Uterus (tissue), 4 donors: ENCODE measurements around the gene F2RL3. TPM values are rescaled to one million over a fixed set of nuclear protein-coding genes. Genes with fewer than 3 reads are reported as not detected.

Experiments
- DNase-seq, 2 donors: peaks; one replicate each; pipeline ENCODE4 v3.0.0-alpha.2; 2019 to 2020
- H3K27ac ChIP-seq, 2 donors: fragments of 200-600 bp; sonication (generic); 1 replicate in 1 of 2; 2 replicates in 1 of 2; pipeline ENCODE4 v1.5.1; 2016 to 2018
- H3K27me3 ChIP-seq, 2 donors: fragments of 200-600 bp; sonication (generic); one replicate each; pipeline ENCODE4 v1.5.1; 2018 to 2019; ENCODE audit warnings: control low read depth in 1 of 2
- H3K36me3 ChIP-seq, 2 donors: fragments of 200-600 bp; sonication (generic); one replicate each; pipeline ENCODE4 v1.5.1; 2019; ENCODE audit warnings: control low read depth in 1 of 2
- H3K4me1 ChIP-seq, 2 donors: fragments of 200-600 bp; sonication (generic); one replicate each; pipeline ENCODE4 v1.5.1; 2018 to 2019; ENCODE audit warnings: control low read depth in 1 of 2
- H3K4me3 ChIP-seq, 2 donors: fragments of 200-600 bp; sonication (generic); 1 replicate in 1 of 2; 2 replicates in 1 of 2; pipeline ENCODE4 v1.5.1; 2018 to 2019; ENCODE audit warnings: mild to moderate bottlenecking in 1 of 2
- H3K9me3 ChIP-seq, 2 donors: fragments of 200-600 bp; sonication (generic); one replicate each; pipeline ENCODE4 v1.5.1; 2019; ENCODE audit warnings: control low read depth in 1 of 2
- POLR2A ChIP-seq, 2 donors: fragments of 450-650 bp; IDR thresholded peaks; one replicate each; pipeline ENCODE4 v1.6.1; 2016; ENCODE audit warnings: antibody characterized with exemption in 2 of 2, mild to moderate bottlenecking in 1 of 2, moderate library complexity in 1 of 2
- intact Hi-C: fragments of 100-400 bp; cut with DNase I; formaldehyde crosslinking; loops from one replicate; pipeline ENCODE4 v1.15.1; 2023; ENCODE audit warnings: low total_unique reads
- total RNA-seq, 4 donors: library from RNA; depleted of rRNA in 3 of 4; stranded (reverse); fragments of >200 nt in 3 of 4; gene quantifications; one replicate each; pipeline versions ENCODE4 v1.1.0 to v1.2.4, GENCODE V29; 2014 to 2023
- TF ChIP-seq, protein P1 (sequence below), 4 experiments: fragments of 200-600 bp in 2 of 4; fragments of 450-650 bp in 2 of 4; sonication (generic) in 2 of 4; IDR thresholded peaks; one replicate each; pipeline ENCODE4 v1.5.1; 2016 to 2019; ENCODE audit warnings: antibody characterized with exemption in 4 of 4, mild to moderate bottlenecking in 2 of 4, moderate library complexity in 1 of 4
- donor health status: DM: yes; HTN: yes; CAD: no.

The F2RL3 gene
- total RNA-seq, 4 donors from 2014 or later, result 0.07 to 20.0 (median 6.3) TPM

DNA sequence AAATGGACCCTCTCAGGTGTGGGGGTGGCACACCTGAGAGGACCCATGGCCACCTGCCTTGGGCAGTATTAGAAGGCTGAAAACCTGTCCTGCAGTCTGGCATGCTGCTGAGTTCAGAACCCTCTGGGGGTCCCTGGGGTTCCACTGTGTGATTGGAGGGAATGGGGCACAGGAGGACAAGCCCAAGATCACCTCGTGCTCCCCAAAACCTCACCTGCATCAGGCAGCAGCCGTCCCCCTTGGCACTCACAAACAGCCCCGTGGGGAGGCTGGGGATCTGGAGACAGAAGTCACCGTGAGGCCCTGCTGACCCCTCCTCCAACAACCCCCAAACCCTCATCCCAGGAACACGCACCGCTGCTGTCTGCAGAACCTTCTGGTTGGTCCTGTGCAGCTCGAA is 14.5 kb downstream of the F2RL3 start:
- Histone ChIP-seq H3K4me3 (no peak overlapping the region), H3K36me3 (no peaks in the 10 kb centered on the region), H3K4me1 (no peaks in the 10 kb centered on the region), H3K27ac (no peak overlapping the region), H3K27me3 (no peaks in the 10 kb centered on the region), H3K9me3 (no peaks in the 10 kb centered on the region)
- no peak for TF ChIP-seq POLR2A (IDR thresholded peaks at IDR 0.05)
- TF ChIP-seq, protein P1, sequence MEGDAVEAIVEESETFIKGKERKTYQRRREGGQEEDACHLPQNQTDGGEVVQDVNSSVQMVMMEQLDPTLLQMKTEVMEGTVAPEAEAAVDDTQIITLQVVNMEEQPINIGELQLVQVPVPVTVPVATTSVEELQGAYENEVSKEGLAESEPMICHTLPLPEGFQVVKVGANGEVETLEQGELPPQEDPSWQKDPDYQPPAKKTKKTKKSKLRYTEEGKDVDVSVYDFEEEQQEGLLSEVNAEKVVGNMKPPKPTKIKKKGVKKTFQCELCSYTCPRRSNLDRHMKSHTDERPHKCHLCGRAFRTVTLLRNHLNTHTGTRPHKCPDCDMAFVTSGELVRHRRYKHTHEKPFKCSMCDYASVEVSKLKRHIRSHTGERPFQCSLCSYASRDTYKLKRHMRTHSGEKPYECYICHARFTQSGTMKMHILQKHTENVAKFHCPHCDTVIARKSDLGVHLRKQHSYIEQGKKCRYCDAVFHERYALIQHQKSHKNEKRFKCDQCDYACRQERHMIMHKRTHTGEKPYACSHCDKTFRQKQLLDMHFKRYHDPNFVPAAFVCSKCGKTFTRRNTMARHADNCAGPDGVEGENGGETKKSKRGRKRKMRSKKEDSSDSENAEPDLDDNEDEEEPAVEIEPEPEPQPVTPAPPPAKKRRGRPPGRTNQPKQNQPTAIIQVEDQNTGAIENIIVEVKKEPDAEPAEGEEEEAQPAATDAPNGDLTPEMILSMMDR (IDR thresholded peaks at IDR 0.05), result no peak
- no peak for DNase-seq
- intact Hi-C loops, result no loop called here

DNA sequence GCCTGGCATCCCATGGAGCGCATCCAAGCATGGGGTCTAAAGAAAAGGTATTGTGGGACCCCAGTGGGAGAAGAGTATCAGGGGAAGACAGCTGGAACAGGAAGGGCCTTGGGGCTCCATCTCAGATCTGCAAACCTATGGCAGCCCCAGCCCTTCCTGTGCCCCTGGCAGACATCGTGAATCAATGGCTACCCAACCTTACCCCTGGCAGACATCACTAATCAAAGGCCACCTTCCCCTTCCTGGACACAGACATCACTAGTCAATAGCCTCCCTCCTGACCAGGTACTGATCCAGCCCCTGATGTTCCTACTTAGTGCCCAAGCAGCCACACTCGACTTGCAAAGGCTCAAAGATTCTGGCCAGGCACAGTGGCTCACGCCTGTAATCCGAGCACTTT is 15.8 kb downstream of the F2RL3 start:
- Histone ChIP-seq H3K4me1 (no peaks in the 10 kb centered on the region), H3K9me3 (no peaks in the 10 kb centered on the region), H3K27me3 (no peaks in the 10 kb centered on the region), H3K27ac (no peak overlapping the region), H3K36me3 (no peaks in the 10 kb centered on the region), H3K4me3 (no peak overlapping the region)
- no peak for DNase-seq
- TF ChIP-seq, protein P1 (IDR thresholded peaks at IDR 0.05), result no peak
- TF ChIP-seq POLR2A (IDR thresholded peaks at IDR 0.05), result no peak
- intact Hi-C loops, result no loop called here

DNA sequence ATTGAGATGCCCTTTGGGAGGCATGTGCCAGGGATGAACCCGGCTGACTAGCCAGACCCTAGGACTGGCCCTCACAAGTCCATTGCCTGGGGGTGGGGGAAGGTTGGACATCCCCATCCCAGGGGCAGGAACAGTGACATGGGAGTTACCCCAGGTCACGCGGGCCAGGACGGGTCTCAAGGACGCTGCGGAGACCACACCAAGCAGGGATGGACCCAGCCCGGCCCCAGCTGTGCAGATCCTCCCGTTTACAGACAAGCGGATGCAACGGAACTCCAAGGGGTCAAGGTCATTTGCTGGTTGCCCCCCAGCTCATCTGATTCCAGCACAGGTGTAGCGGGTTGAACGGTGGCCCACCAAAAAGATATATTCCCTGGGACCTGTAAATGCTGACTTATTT is 20.0 kb downstream of the F2RL3 start:
- H3K4me1 ChIP-seq, result no peaks in the 10 kb centered on the region
- no peak overlapping the region for H3K27ac ChIP-seq
- H3K27me3 ChIP-seq, result no peaks in the 10 kb centered on the region
- DNase-seq, result no peak
- H3K36me3 ChIP-seq, result no peaks in the 10 kb centered on the region
- H3K4me3 ChIP-seq, result no peak overlapping the region
- intact Hi-C loops, result no loop called here
- no peak for TF ChIP-seq POLR2A (IDR thresholded peaks at IDR 0.05)
- TF ChIP-seq, protein P1 (IDR thresholded peaks at IDR 0.05), result no peak
- H3K9me3 ChIP-seq, result peaks cover 0 to 9% of the 10 kb centered on the region in 2 donors

DNA sequence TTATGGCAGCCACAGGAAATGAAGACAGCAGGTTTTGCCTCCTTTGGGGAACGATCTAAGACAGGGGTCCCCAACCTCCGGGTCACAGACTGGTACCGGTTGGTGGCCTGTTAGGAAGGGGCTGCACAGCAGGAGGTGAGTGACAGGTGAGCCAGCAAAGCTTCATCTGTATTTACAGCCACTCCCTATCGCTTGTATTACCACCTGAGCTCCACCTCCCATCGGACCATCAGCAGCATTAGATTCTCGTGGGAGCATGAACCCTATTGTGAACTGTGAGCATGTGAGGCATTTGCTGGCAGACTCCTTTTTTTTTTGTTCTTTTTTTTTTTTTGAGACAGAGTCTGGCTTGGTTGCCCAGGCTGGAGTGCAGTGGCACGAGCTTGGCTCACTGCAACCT is 22.2 kb downstream of the F2RL3 start:
- H3K36me3 ChIP-seq, result no peaks in the 10 kb centered on the region
- H3K9me3 ChIP-seq, result peaks cover 0 to 9% of the 10 kb centered on the region in 2 donors
- DNase-seq, result no peak
- H3K27ac ChIP-seq, result no peak overlapping the region
- TF ChIP-seq, protein P1 (IDR thresholded peaks at IDR 0.05), result no peak
- no peak for TF ChIP-seq POLR2A (IDR thresholded peaks at IDR 0.05)
- H3K4me3 ChIP-seq, result no peak overlapping the region
- H3K4me1 ChIP-seq, result no peaks in the 10 kb centered on the region
- intact Hi-C loops, result no loop called here
- H3K27me3 ChIP-seq, result no peaks in the 10 kb centered on the region

DNA sequence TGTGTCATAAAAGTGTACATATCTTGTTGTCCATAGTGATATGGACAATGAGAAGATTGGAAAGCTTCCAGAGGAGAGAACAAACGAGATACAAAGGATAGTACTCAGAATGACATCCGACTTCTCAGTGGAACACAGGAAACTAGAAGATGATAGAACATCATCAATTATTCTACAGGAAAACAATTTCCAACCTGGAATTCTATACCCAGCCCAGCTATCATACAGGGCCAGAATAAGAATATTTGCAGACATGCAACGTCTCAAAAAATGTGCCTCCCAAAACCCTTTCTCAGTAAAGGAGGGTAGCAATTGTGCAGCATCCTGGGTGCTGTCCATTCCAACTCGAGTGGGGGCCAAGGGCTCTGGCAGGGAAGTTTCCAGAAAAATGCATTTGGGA is 24.0 kb downstream of the F2RL3 start:
- no peak for TF ChIP-seq POLR2A (IDR thresholded peaks at IDR 0.05)
- TF ChIP-seq, protein P1 (IDR thresholded peaks at IDR 0.05), result no peak
- H3K27ac ChIP-seq, result no peak overlapping the region
- peaks cover 0 to 9% of the 10 kb centered on the region in 2 donors for H3K9me3 ChIP-seq
- no peak for DNase-seq
- H3K4me1 ChIP-seq, result no peaks in the 10 kb centered on the region
- intact Hi-C loops, result no loop called here
- no peak overlapping the region for H3K4me3 ChIP-seq
- no peaks in the 10 kb centered on the region for H3K36me3 ChIP-seq
- H3K27me3 ChIP-seq, result no peaks in the 10 kb centered on the region
